DND-41 (cell line): ENCODE data around the gene EXOSC10.
"Not testable (repeated sequence)": the region's sequence is repeated elsewhere in the genome, so short reads cannot be mapped to it uniquely, and the experiment has no call there.

Experiments
- ATAC-seq: fragments of 200-7000 bp; cut with Tn5 transposase; 3 replicates; pipeline ENCODE4 v1.9.1; 2021; ENCODE audit warnings: low read depth; ENCODE audit not compliant: insufficient read depth
- DNase-seq: peaks from one replicate; pipeline ENCODE4 v3.0.0-alpha.2; 2020
- H2AFZ ChIP-seq: 2 replicates; pipeline ENCODE4 v1.6.0; 2012; ENCODE audit warnings: low read depth, low read length
- H3K27ac ChIP-seq: 2 replicates; pipeline ENCODE4 v1.5.1; 2012; ENCODE audit warnings: low read length, inconsistent platforms
- H3K27me3 ChIP-seq: fragments of 200-600 bp; sonication (generic); 2 replicates; pipeline ENCODE4 v1.6.0; 2012; ENCODE audit warnings: low read length, mild to moderate bottlenecking, inconsistent platforms; ENCODE audit not compliant: insufficient read depth, poor library complexity
- H3K36me3 ChIP-seq: 2 replicates; pipeline ENCODE4 v1.5.1; 2012; ENCODE audit warnings: low read length, inconsistent platforms; ENCODE audit not compliant: insufficient read depth
- H3K4me1 ChIP-seq: 2 replicates; pipeline ENCODE4 v1.5.1; 2012; ENCODE audit warnings: mild to moderate bottlenecking, low read length; ENCODE audit not compliant: insufficient read depth
- H3K4me2 ChIP-seq: 2 replicates; pipeline ENCODE4 v1.6.0; 2012; ENCODE audit warnings: mild to moderate bottlenecking, moderate library complexity, low read length, inconsistent platforms; ENCODE audit not compliant: insufficient read depth
- H3K4me3 ChIP-seq, 2 experiments: fragments of 200-600 bp in 1 of 2; shearing (Covaris generic) in 1 of 2; 2 replicates each; pipeline ENCODE4 v1.5.1; 2012 to 2016; ENCODE audit warnings: inconsistent platforms in 2 of 2, low read length in 2 of 2, mild to moderate bottlenecking in 2 of 2, low read depth in 1 of 2, moderate library complexity in 1 of 2
- H3K79me2 ChIP-seq: 2 replicates; pipeline ENCODE4 v1.6.0; 2012; ENCODE audit warnings: low read length, inconsistent platforms; ENCODE audit not compliant: insufficient read depth
- H3K9ac ChIP-seq: 2 replicates; pipeline ENCODE4 v1.6.0; 2012; ENCODE audit warnings: low read depth, mild to moderate bottlenecking, inconsistent platforms, low read length, moderate library complexity
- H3K9me3 ChIP-seq: 2 replicates; pipeline ENCODE4 v1.5.1; 2012; ENCODE audit warnings: low read length, moderate library complexity, mild to moderate bottlenecking, inconsistent platforms; ENCODE audit not compliant: insufficient read depth, severe bottlenecking
- H4K20me1 ChIP-seq: 2 replicates; pipeline ENCODE4 v1.6.0; 2012; ENCODE audit warnings: low read length; ENCODE audit not compliant: insufficient read depth
- CTCF ChIP-seq: IDR thresholded peaks from 2 replicates; pipeline ENCODE4 v1.5.1; 2012; ENCODE audit warnings: borderline replicate concordance, low read length, moderate library complexity, mild to moderate bottlenecking; ENCODE audit not compliant: poor library complexity, severe bottlenecking; ENCODE audit errors: extremely low read depth
- EZH2 ChIP-seq: IDR thresholded peaks from 3 replicates; pipeline ENCODE4 v1.6.1; 2012; ENCODE audit warnings: borderline replicate concordance, low read depth, mild to moderate bottlenecking, moderate library complexity, low read length, inconsistent platforms; ENCODE audit not compliant: severe bottlenecking

Gene EXOSC10

GRCh38 chr1:11078631-11079030, 21.0 kb downstream of the EXOSC10 start:
- Histone ChIP-seq H3K36me3 (peaks cover 88% of the 10 kb centered on the region), H2AFZ (no peak overlapping the region)
- TF ChIP-seq EZH2 (no peak), CTCF (no peak)

GRCh38 chr1:11073398-11073797, 26.3 kb downstream of the EXOSC10 start:
- ATAC-seq, H3K4me3 ChIP-seq, H3K9ac ChIP-seq, H3K4me1 ChIP-seq, H4K20me1 ChIP-seq, H3K27me3 ChIP-seq, H3K4me2 ChIP-seq, H3K9me3 ChIP-seq, H2AFZ ChIP-seq, H3K79me2 ChIP-seq, H3K27ac ChIP-seq, DNase-seq: not testable (repeated sequence)
- H3K36me3 ChIP-seq: peaks cover 88% of the 10 kb centered on the region

More at GRCh38 chr1:11078631-11079030, 21.0 kb downstream of the EXOSC10 start:
- H3K9me3 ChIP-seq: no peaks in the 10 kb centered on the region
- no peak for ATAC-seq
- no peak overlapping the region for H3K4me3 ChIP-seq
- H3K27ac ChIP-seq: no peak overlapping the region
- H3K9ac ChIP-seq: no peak overlapping the region
- no peaks in the 10 kb centered on the region for H3K79me2 ChIP-seq
- no peak for DNase-seq
- no peaks in the 10 kb centered on the region for H3K27me3 ChIP-seq
- H4K20me1 ChIP-seq: peaks cover 4% of the 10 kb centered on the region; the same call in 1 of the 2 replicates
- no peak overlapping the region for H3K4me2 ChIP-seq
- H3K4me1 ChIP-seq: no peaks in the 10 kb centered on the region

GRCh38 chr1:11072216-11072917, 27.3 kb downstream of the EXOSC10 start:
- Histone ChIP-seq H3K9me3 (no peaks in the 10 kb centered on the region), H3K4me2 (no peak overlapping the region), H3K4me1 (no peaks in the 10 kb centered on the region), H3K4me3 (no peak overlapping the region), H4K20me1 (peaks cover 5% of the 10 kb centered on the region), H3K36me3 (peaks cover 90% of the 10 kb centered on the region), H3K79me2 (no peaks in the 10 kb centered on the region), H2AFZ (no peak overlapping the region), H3K27me3 (no peaks in the 10 kb centered on the region), H3K9ac (no peak overlapping the region), H3K27ac (no peak overlapping the region)
- no peak for TF ChIP-seq CTCF
- TF ChIP-seq EZH2: no peak
- ATAC-seq (no peak), DNase-seq (no peak)

GRCh38 chr1:11071463-11072215, 28.0 kb downstream of the EXOSC10 start:
- no peak for DNase-seq
- H3K27ac ChIP-seq: no peak overlapping the region

More at GRCh38 chr1:11071463-11072215, 28.0 kb downstream of the EXOSC10 start:
- no peak overlapping the region for H2AFZ ChIP-seq
- no peak overlapping the region for H3K4me2 ChIP-seq
- no peaks in the 10 kb centered on the region for H3K4me1 ChIP-seq
- no peaks in the 10 kb centered on the region for H3K27me3 ChIP-seq
- H4K20me1 ChIP-seq: peaks cover 5% of the 10 kb centered on the region
- no peak overlapping the region for H3K9ac ChIP-seq
- H3K9me3 ChIP-seq: no peaks in the 10 kb centered on the region
- no peaks in the 10 kb centered on the region for H3K79me2 ChIP-seq
- H3K36me3 ChIP-seq: peaks cover 87% of the 10 kb centered on the region
- no peak for ATAC-seq
- TF ChIP-seq EZH2 (no peak), CTCF (no peak)
- no peak overlapping the region for H3K4me3 ChIP-seq
